Peyer's patch (tissue), 4 donors: Measurements from ENCODE around the gene KCNQ1OT1. TPM values are rescaled to one million over a fixed set of nuclear protein-coding genes. Genes with fewer than 3 reads are reported as not detected.

ENCODE experiments used
- DNase-seq, 3 donors: peaks; one replicate each; pipeline ENCODE4 v3.0.0-alpha.2; 2017 to 2019
- H3K27ac ChIP-seq, 4 donors: fragments of 200-600 bp; sonication (generic); one replicate each; pipeline ENCODE4 v1.5.1; 2016 to 2019
- H3K27me3 ChIP-seq, 2 donors: fragments of 200-600 bp; sonication (generic); one replicate each; pipeline ENCODE4 v1.5.1; 2019
- H3K36me3 ChIP-seq, 3 donors: fragments of 200-600 bp; sonication (generic); one replicate each; pipeline ENCODE4 v1.5.1; 2016 to 2019
- H3K4me1 ChIP-seq, 4 donors: fragments of 200-600 bp; sonication (generic); one replicate each; pipeline ENCODE4 v1.5.1; 2016 to 2019
- H3K4me3 ChIP-seq, 4 donors: fragments of 200-600 bp; sonication (generic); 1 replicate in 3 of 4; 2 replicates in 1 of 4; pipeline ENCODE4 v1.5.1; 2016 to 2019; ENCODE audit warnings: mild to moderate bottlenecking in 1 of 4
- H3K9me3 ChIP-seq, 4 donors: fragments of 200-600 bp; sonication (generic); one replicate each; pipeline ENCODE4 v1.5.1; 2016 to 2019; ENCODE audit warnings: mild to moderate bottlenecking in 1 of 4
- CTCF ChIP-seq, 6 experiments: fragments of 450-650 bp in 4 of 6; fragments of 200-600 bp in 2 of 6; sonication (generic) in 1 of 6; IDR thresholded peaks; one replicate each; pipeline ENCODE4 v1.5.1; 2017 to 2019; ENCODE audit warnings: antibody characterized with exemption in 6 of 6, mild to moderate bottlenecking in 3 of 6, moderate library complexity in 1 of 6
- POLR2A ChIP-seq, 2 donors: fragments of 450-650 bp; IDR thresholded peaks; one replicate each; pipeline ENCODE4 v1.5.1; 2017; ENCODE audit warnings: antibody characterized with exemption in 2 of 2, mild to moderate bottlenecking in 2 of 2, moderate library complexity in 2 of 2
- total RNA-seq, 4 donors: library from RNA; depleted of rRNA; stranded (reverse); fragments of >200 nt; gene quantifications; one replicate each; pipeline ENCODE4 v1.1.0, GENCODE V29; 2016

KCNQ1OT1 gene
- total RNA-seq, 4 donors from 2014 or later, result 3.2 to 6.2 (median 4.5) TPM

DNA sequence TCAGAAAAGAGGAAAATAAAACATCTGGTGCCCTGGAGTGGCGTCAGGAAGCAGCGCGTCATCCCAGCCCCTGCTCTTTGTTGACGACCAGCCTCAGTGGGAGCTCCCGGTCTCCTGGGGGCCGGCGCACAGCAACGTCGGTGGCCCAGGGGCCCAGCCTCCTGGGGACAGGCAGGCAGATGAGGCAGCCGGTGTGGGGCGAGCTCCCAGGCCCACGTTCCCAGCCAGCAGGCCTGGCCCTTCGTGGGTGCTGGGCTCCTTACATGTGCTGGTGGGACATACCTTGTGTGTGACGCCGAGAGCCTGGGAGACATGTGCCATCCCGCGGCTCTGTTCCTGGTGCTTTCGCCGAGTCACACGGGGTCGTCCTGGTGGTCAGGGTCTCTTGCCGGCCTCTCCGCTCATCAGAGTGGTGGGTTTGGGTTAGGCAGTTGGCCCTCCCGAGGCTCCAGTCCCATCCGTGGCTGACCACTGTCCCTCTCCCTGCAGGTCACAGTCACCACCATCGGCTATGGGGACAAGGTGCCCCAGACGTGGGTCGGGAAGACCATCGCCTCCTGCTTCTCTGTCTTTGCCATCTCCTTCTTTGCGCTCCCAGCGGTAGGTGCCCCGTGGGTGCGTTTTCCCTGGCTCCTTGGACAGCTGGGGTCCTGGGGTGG, 116.7 kb downstream of the KCNQ1OT1 start:
- H3K27ac ChIP-seq, result no peak overlapping the region
- H3K27me3 ChIP-seq, result no peaks in the 10 kb centered on the region
- TF ChIP-seq CTCF (IDR thresholded peaks at IDR 0.05) (no peak), POLR2A (IDR thresholded peaks at IDR 0.05) (no peak)
- peak; percentile 8 to 39 (median 36) for DNase-seq
- no peak overlapping the region for H3K4me3 ChIP-seq
- no peaks in the 10 kb centered on the region for H3K4me1 ChIP-seq
- H3K9me3 ChIP-seq, result no peaks in the 10 kb centered on the region
- no peaks in the 10 kb centered on the region for H3K36me3 ChIP-seq

DNA sequence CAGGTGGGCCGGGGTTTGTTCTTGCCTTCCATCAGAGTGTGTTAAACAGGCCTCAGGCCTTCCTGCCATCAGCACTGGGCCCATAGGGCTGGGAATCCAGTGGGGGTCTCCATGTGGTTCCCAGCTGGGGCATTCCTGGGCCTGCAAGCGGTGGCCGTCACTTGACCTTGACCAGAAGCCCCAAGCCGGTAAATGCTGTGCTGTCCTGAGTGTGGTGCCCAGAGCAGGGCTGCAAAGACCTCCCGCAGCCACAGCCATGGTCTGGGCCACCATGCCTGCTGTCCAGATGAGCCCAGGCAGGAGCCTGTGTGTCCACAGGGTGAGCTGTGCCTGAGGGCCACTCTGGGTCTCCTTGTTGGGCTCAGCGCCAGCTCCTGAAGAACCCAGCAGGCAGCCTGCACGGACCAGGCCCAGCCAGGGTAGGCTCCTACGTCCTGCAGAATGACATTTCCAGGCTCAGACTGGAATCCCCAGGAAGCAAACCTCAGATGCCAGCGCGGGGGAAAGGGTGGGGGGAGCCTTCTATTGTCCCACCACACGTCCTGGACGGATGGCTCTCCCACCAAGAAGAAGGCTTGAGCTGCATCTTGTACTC, 117.3 kb downstream of the KCNQ1OT1 start:
- Histone ChIP-seq H3K27ac (no peak overlapping the region), H3K4me1 (no peaks in the 10 kb centered on the region), H3K27me3 (no peaks in the 10 kb centered on the region), H3K9me3 (no peaks in the 10 kb centered on the region), H3K4me3 (no peak overlapping the region), H3K36me3 (no peaks in the 10 kb centered on the region)
- TF ChIP-seq POLR2A (IDR thresholded peaks at IDR 0.05), result no peak
- no peak for TF ChIP-seq CTCF (IDR thresholded peaks at IDR 0.05)
- DNase-seq, result peak; percentile 12 to 39 (median 38)

DNA sequence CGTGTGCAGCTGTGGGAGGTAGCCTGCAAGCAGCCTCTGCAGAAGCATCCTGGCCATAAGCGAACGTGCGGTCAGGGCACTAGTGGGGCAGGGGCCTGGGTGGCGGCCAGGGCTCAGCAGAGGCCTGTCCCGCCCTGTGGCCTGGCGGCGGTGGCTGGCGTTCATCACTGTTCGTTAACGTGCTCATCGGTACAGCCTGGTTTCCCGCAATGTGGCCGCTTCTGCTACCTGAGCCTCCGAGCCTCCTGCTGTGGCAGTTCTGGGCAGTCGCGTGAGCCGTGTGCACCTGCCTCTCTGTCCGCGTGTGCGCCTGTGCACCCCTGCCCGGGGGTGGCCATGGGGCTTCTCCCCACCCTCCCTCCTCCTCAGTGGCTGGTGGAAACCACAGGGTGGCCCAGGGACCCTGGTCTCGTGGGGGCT, 117.9 kb downstream of the KCNQ1OT1 start:
- no peaks in the 10 kb centered on the region for H3K9me3 ChIP-seq
- H3K4me1 ChIP-seq, result no peaks in the 10 kb centered on the region
- TF ChIP-seq CTCF (IDR thresholded peaks at IDR 0.05) (no peak), POLR2A (IDR thresholded peaks at IDR 0.05) (no peak)
- no peak overlapping the region for H3K27ac ChIP-seq
- H3K36me3 ChIP-seq, result no peaks in the 10 kb centered on the region
- no peaks in the 10 kb centered on the region for H3K27me3 ChIP-seq
- peak; percentile 9 to 37 (median 36) for DNase-seq
- H3K4me3 ChIP-seq, result no peak overlapping the region

DNA sequence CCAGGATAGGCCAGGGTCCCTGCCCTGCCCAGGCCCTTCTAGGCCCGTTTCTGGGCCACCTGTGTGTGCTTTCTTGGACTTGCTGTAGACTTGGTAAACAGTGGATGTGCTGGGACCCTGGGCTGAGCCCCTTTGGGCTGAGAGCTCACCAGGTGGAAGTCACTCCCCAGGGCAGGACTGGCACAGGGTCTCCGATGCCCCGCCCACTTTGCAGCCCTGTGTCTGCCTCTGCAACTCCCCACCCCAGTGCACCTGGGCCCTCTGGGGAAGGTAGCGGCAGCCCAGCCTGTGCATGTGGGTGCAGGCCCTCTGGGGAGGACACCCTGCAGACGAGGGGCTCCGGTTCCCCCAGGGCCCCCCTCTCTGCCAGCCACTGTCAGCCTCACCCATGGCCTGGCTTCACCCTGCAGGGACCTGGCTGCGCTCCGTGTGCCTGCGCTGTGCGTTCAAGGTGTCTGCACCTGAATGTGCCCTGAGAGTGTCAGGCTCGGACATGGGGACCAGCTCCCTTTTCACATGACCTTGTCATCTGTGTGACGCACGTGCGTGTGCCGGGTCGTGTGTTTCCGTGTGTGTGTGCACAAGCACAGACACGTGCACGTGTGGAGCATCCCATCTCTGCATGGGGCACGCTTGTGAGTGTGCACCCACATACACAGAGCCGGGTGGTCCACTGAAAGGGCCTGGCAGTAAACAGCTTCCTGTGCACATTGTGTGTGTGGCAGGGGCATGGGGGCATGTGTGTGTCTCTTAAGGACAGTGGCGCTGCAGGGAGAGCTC, 118.5 kb downstream of the KCNQ1OT1 start:
- Histone ChIP-seq H3K36me3 (no peaks in the 10 kb centered on the region), H3K9me3 (no peaks in the 10 kb centered on the region), H3K4me3 (no peak overlapping the region), H3K27ac (no peak overlapping the region), H3K27me3 (no peaks in the 10 kb centered on the region), H3K4me1 (no peaks in the 10 kb centered on the region)
- TF ChIP-seq POLR2A (IDR thresholded peaks at IDR 0.05) (no peak), CTCF (IDR thresholded peaks at IDR 0.05) (no peak)
- DNase-seq, result peak; percentile 12 to 38 (median 34)

DNA sequence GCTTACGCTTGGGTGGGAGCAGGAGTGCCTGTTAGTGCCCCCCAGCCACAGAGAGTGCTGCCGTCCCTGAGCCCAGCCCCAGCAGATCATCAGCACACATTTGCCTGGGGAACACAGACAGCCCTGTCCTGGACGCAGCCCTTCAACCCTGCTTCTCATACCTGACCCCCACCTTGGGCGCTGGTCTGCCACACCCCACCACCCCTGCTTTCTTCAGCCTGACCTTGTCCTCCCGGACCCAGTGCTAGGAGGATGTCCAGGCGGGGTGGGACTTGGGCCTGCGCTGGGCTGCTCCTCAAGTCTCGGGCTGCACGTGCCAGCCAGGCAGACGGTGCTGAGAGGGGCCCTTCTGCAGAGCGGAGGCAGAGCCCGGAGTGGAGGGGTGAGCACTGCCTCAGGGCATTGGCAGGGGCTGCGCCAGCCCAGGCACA, 119.2 kb downstream of the KCNQ1OT1 start:
- no peaks in the 10 kb centered on the region for H3K36me3 ChIP-seq
- TF ChIP-seq CTCF (IDR thresholded peaks at IDR 0.05) (no peak), POLR2A (IDR thresholded peaks at IDR 0.05) (no peak)
- no peak overlapping the region for H3K4me3 ChIP-seq
- no peaks in the 10 kb centered on the region for H3K27me3 ChIP-seq
- DNase-seq, result peak; percentile 11 to 38 (median 37)
- H3K27ac ChIP-seq, result no peak overlapping the region
- H3K9me3 ChIP-seq, result no peaks in the 10 kb centered on the region
- peaks cover 0 to 2% (median 0%) of the 10 kb centered on the region in 4 donors for H3K4me1 ChIP-seq
